WERI-Rb-1 (cell line): ENCODE measurements around the gene HBE1.

ENCODE experiments used
- DNase-seq: peaks from one replicate; pipeline ENCODE4 v3.0.0-alpha.2; 2020
- H3K27ac ChIP-seq: fragments of 250-450 bp; sonication (Bioruptor Pico); 2 replicates; pipeline ENCODE4 v1.5.1; 2020; ENCODE audit warnings: mild to moderate bottlenecking, moderate library complexity
- H3K27me3 ChIP-seq: fragments of 250-450 bp; sonication (Bioruptor Pico); 2 replicates; pipeline ENCODE4 v1.5.1; 2021; ENCODE audit warnings: mild to moderate bottlenecking, low read depth, moderate library complexity; ENCODE audit not compliant: insufficient read depth, severe bottlenecking
- H3K36me3 ChIP-seq: fragments of 250-450 bp; sonication (Bioruptor Pico); 2 replicates; pipeline ENCODE4 v1.5.1; 2020; ENCODE audit warnings: mild to moderate bottlenecking, moderate library complexity
- H3K4me3 ChIP-seq: 2 replicates; pipeline ENCODE4 v1.5.1; 2011; ENCODE audit warnings: low read depth, mild to moderate bottlenecking, control low read depth, low read length
- H3K9me3 ChIP-seq: fragments of 250-450 bp; sonication (Bioruptor Pico); 2 replicates; pipeline ENCODE4 v1.5.1; 2021; ENCODE audit warnings: mild to moderate bottlenecking, moderate library complexity; ENCODE audit not compliant: severe bottlenecking
- CTCF ChIP-seq: IDR thresholded peaks from 2 replicates; pipeline ENCODE4 v1.5.1; 2011; ENCODE audit warnings: low read depth, mild to moderate bottlenecking, control low read depth, inconsistent platforms, low read length

HBE1 gene

GRCh38 chr11:5283086-5283485 lies 13.3 kb upstream of the HBE1 start:
- no peak for TF ChIP-seq CTCF
- DNase-seq, result no peak
- Histone ChIP-seq H3K36me3 (no peaks in the 10 kb centered on the region), H3K27me3 (peaks cover 40% of the 10 kb centered on the region), H3K27ac (no peak overlapping the region), H3K4me3 (no peak overlapping the region), H3K9me3 (no peaks in the 10 kb centered on the region)

- TF ChIP-seq CTCF, result no peak
- H3K36me3 ChIP-seq, result no peaks in the 10 kb centered on the region
- H3K4me3 ChIP-seq, result no peak overlapping the region
- H3K9me3 ChIP-seq, result no peaks in the 10 kb centered on the region
- DNase-seq, result no peak
- H3K27ac ChIP-seq, result no peak overlapping the region
- peaks cover 44% of the 10 kb centered on the region for H3K27me3 ChIP-seq
Measured at GRCh38 chr11:5282628-5283027, 12.9 kb upstream of the HBE1 start.

- Histone ChIP-seq H3K9me3 (no peaks in the 10 kb centered on the region), H3K36me3 (no peaks in the 10 kb centered on the region), H3K27ac (no peak overlapping the region), H3K27me3 (peaks cover 36% of the 10 kb centered on the region), H3K4me3 (no peak overlapping the region)
- DNase-seq, result no peak
- TF ChIP-seq CTCF, result no peak
Measured at GRCh38 chr11:5281596-5281995, 11.9 kb upstream of the HBE1 start.

GRCh38 chr11:5280582-5281102 lies 10.9 kb upstream of the HBE1 start:
- Histone ChIP-seq H3K4me3 (no peak overlapping the region), H3K27ac (no peak overlapping the region), H3K27me3 (peaks cover 36% of the 10 kb centered on the region), H3K9me3 (no peaks in the 10 kb centered on the region), H3K36me3 (no peaks in the 10 kb centered on the region)
- DNase-seq, result no peak
- no peak for TF ChIP-seq CTCF

- Histone ChIP-seq H3K9me3 (no peaks in the 10 kb centered on the region), H3K36me3 (no peaks in the 10 kb centered on the region), H3K27ac (no peak overlapping the region), H3K27me3 (peaks cover 43% of the 10 kb centered on the region), H3K4me3 (no peak overlapping the region)
- TF ChIP-seq CTCF, result no peak
- DNase-seq, result no peak
Measured at GRCh38 chr11:5279471-5280090, 9.8 kb upstream of the HBE1 start.
